ENCODE results near the gene OPTC.
"Not testable (repeated sequence)": the region's sequence is repeated elsewhere in the genome, so short reads cannot be mapped to it uniquely, and the experiment has no call there.

DNA sequence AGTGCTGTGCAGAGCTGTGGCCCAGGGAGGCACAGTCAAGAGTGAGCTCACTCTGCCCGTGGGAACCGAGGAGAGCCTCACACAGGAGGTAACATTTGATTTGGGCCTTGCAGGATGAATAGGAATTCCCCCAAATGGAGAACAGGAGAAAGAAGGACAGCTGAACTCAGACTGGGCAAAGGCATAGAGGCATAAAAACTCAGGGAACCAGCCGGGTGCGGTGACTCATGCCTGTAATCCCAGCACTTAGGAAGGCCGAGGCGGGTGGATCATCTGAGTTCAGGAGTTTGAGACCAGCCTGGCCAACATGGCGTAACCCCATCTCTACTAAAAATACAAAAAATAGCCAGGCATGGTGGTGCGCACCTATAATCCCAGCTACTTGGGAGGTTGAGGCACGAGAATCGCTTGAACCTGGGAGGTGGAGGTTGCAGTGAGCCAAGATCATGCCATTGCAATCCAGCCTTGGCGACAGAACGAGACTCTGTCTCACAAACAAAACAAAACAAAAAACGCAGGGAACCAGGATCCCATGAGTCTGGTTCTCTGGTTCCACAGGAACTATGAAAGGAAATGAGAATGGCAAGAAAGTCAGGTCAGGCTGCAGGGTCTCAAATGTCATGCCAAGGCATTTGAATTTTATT, 26.9 kb upstream of the OPTC start:
- TF ChIP-seq, protein P1, sequence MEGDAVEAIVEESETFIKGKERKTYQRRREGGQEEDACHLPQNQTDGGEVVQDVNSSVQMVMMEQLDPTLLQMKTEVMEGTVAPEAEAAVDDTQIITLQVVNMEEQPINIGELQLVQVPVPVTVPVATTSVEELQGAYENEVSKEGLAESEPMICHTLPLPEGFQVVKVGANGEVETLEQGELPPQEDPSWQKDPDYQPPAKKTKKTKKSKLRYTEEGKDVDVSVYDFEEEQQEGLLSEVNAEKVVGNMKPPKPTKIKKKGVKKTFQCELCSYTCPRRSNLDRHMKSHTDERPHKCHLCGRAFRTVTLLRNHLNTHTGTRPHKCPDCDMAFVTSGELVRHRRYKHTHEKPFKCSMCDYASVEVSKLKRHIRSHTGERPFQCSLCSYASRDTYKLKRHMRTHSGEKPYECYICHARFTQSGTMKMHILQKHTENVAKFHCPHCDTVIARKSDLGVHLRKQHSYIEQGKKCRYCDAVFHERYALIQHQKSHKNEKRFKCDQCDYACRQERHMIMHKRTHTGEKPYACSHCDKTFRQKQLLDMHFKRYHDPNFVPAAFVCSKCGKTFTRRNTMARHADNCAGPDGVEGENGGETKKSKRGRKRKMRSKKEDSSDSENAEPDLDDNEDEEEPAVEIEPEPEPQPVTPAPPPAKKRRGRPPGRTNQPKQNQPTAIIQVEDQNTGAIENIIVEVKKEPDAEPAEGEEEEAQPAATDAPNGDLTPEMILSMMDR (IDR thresholded peaks at IDR 0.05): not testable (repeated sequence)
- not testable (repeated sequence) for TF ChIP-seq POLR2A (IDR thresholded peaks at IDR 0.05)
